Tibial nerve (tissue), 3 donors: Measurements from ENCODE around the gene MRTFB.

Experiments used
- CTCF ChIP-seq, 5 experiments: fragments of 200-600 bp in 3 of 5; fragments of 450-650 bp in 2 of 5; sonication (generic) in 3 of 5; IDR thresholded peaks; one replicate each; pipeline ENCODE4 v1.5.1; 2016 to 2019; ENCODE audit warnings: antibody characterized with exemption in 5 of 5, mild to moderate bottlenecking in 3 of 5, moderate library complexity in 2 of 5
- POLR2A ChIP-seq, 2 donors: fragments of 450-650 bp; IDR thresholded peaks; one replicate each; pipeline ENCODE4 v1.6.1; 2017; ENCODE audit warnings: antibody characterized with exemption in 2 of 2, mild to moderate bottlenecking in 2 of 2, moderate library complexity in 2 of 2

- TF ChIP-seq CTCF (IDR thresholded peaks at IDR 0.05) (no peak), POLR2A (IDR thresholded peaks at IDR 0.05) (no peak)
Observed at GRCh38 chr16:14232106-14232864, 161.2 kb downstream of the MRTFB start.
